Erythroblast (primary cell): ENCODE results near the gene ITPK1.

Source experiments
- GATA1 ChIP-seq: IDR thresholded peaks from 2 replicates; pipeline ENCODE4 v1.6.1; 2011; ENCODE audit warnings: low read depth, mild to moderate bottlenecking, control low read depth, low read length, moderate library complexity
- POLR2A ChIP-seq: IDR thresholded peaks from 2 replicates; pipeline ENCODE4 v1.6.1; 2011; ENCODE audit warnings: mild to moderate bottlenecking, low read length

DNA sequence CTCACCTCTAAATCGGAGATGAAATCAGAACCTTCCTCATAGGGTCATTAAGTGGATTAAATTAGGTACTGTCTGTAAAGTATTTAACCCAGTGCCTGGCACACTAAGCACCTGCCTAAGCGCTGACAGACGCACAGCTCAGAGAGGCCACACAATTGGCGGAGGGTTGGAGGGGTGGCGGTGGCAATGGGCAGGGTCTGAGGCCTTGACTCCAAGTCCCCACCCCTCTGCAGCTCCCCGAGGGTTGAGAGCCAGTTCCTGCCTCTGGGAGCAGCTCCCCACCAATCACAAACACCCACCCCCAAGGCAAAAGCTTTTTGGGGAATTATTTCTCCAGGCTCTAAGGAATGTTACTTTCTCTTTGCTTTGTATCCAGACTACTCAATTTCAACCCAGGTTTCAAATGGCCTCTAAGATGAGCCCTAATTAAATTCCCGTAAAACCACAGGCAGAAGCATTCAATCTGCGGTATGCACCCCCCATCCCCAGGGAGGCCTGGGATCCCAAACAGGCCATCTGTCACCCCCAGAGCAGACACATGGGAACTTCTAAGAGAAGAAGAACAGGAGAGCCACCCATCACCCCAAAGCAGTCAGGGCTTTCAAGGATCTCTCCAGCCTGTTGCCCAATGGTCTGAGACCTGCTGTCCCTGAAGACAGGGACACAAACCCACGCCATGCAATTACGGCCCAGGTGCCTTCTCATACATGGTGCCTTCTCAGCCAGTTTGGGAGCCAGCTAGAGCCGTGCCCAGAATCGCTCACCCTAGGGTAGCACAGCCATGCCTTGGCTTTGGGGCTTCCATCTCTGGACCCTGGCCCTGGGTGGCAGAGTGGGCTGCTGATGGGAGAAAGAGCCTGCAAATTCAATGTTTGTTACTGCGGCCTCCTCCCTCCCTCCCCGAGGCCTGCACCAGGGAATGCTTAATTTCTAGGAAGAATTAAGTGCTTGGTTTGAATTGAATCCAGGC lies 126.7 kb downstream of the ITPK1 start:
- TF ChIP-seq POLR2A (no peak), GATA1 (no peak)
